ENCODE measurements around the gene CNNM4. TPM values are rescaled to one million over a fixed set of nuclear protein-coding genes. Genes with fewer than 3 reads are reported as not detected.

The CNNM4 gene
- total RNA-seq, 1 experiment from 2014 or later: 2.2 TPM

- DNase-seq (ENCODE audit: low read depth): no peak
Observed at GRCh38 chr2:96810783-96811192, 50.1 kb downstream of the CNNM4 start.

GRCh38 chr2:96811917-96812316 is 51.2 kb downstream of the CNNM4 start:
- DNase-seq (ENCODE audit: low read depth): no peak

GRCh38 chr2:96813656-96814055 is 53.0 kb downstream of the CNNM4 start:
- no peak for DNase-seq (ENCODE audit: low read depth)

- DNase-seq (ENCODE audit: low read depth): peak; percentile 5
Observed at GRCh38 chr2:96815326-96816126, 54.8 kb downstream of the CNNM4 start.

- DNase-seq (ENCODE audit: low read depth): peak; percentile 70
Observed at GRCh38 chr2:96816127-96816835, 55.6 kb downstream of the CNNM4 start, which contains the start of gene CNNM3. Gene CNNM3, plus strand, starts transcription at chr2:96816268. Its CDS starts 10 bp downstream, at chr2:96816278.

- no peak for DNase-seq (ENCODE audit: low read depth)
Observed at GRCh38 chr2:96816836-96817702, 56.4 kb downstream of the CNNM4 start.

GRCh38 chr2:96817882-96818281 is 57.2 kb downstream of the CNNM4 start:
- DNase-seq (ENCODE audit: low read depth): no peak

GRCh38 chr2:96819128-96819875 is 58.6 kb downstream of the CNNM4 start:
- no peak for DNase-seq (ENCODE audit: low read depth)

GRCh38 chr2:96819876-96820511 is 59.3 kb downstream of the CNNM4 start:
- DNase-seq (ENCODE audit: low read depth): no peak

GRCh38 chr2:96821113-96821675 is 60.5 kb downstream of the CNNM4 start:
- DNase-seq (ENCODE audit: low read depth): no peak

GRCh38 chr2:96822786-96823185 is 62.1 kb downstream of the CNNM4 start:
- no peak for DNase-seq (ENCODE audit: low read depth)

- no peak for DNase-seq (ENCODE audit: low read depth)
Observed at GRCh38 chr2:96823198-96823597, 62.5 kb downstream of the CNNM4 start.

- DNase-seq (ENCODE audit: low read depth): no peak
Observed at GRCh38 chr2:96824079-96824870, 63.6 kb downstream of the CNNM4 start.

GRCh38 chr2:96825057-96825456 is 64.4 kb downstream of the CNNM4 start:
- DNase-seq (ENCODE audit: low read depth): no peak

GRCh38 chr2:96826546-96827278 is 66.0 kb downstream of the CNNM4 start:
- DNase-seq (ENCODE audit: low read depth): no peak

GRCh38 chr2:96828436-96828835 is 67.7 kb downstream of the CNNM4 start:
- no peak for DNase-seq (ENCODE audit: low read depth)

GRCh38 chr2:96828874-96829273 is 68.2 kb downstream of the CNNM4 start:
- DNase-seq (ENCODE audit: low read depth): no peak

- DNase-seq (ENCODE audit: low read depth): no peak
Observed at GRCh38 chr2:96830044-96830562, 69.4 kb downstream of the CNNM4 start.
